Measurements from ENCODE around the gene ANAPC5.
"Not testable (repeated sequence)": the region's sequence is repeated elsewhere in the genome, so short reads cannot be mapped to it uniquely, and the experiment has no call there.

Gene ANAPC5

GRCh38 chr12:121351820-121352681 is at the start of gene ANAPC5:
TSS of gene ANAPC5 (minus strand) at chr12:121352411. CDS start at chr12:121352340, 71 bp downstream.
- DNase-seq, result peak; percentile 98

- DNase-seq, result peak; percentile 9
Measured at GRCh38 chr12:121400332-121401139, 48.3 kb upstream of the ANAPC5 start.

- peak; percentile 97 for DNase-seq
Measured at GRCh38 chr12:121399391-121400331, 47.5 kb upstream of the ANAPC5 start, which contains the start of gene RNF34. TSS of gene RNF34 (plus strand) at chr12:121400118. CDS start at chr12:121400213, 95 bp downstream.

- no peak for DNase-seq
Measured at GRCh38 chr12:121398355-121398754, 46.1 kb upstream of the ANAPC5 start.

- no peak for DNase-seq
Measured at GRCh38 chr12:121397521-121397920, 45.3 kb upstream of the ANAPC5 start.

GRCh38 chr12:121392325-121392716 is 40.1 kb upstream of the ANAPC5 start:
- no peak for DNase-seq

- DNase-seq, result no peak
Measured at GRCh38 chr12:121391619-121392324, 39.6 kb upstream of the ANAPC5 start.

GRCh38 chr12:121390856-121391255 is 38.6 kb upstream of the ANAPC5 start:
- DNase-seq, result no peak

- no peak for DNase-seq
Measured at GRCh38 chr12:121388421-121388981, 36.3 kb upstream of the ANAPC5 start.

- not testable (repeated sequence) for DNase-seq
Measured at GRCh38 chr12:121384891-121385290, 32.7 kb upstream of the ANAPC5 start.

GRCh38 chr12:121383601-121384021 is 31.4 kb upstream of the ANAPC5 start:
- DNase-seq, result no peak

GRCh38 chr12:121379945-121380344 is 27.7 kb upstream of the ANAPC5 start:
- no peak for DNase-seq

- no peak for DNase-seq
Measured at GRCh38 chr12:121378736-121379135, 26.5 kb upstream of the ANAPC5 start.

- DNase-seq, result no peak
Measured at GRCh38 chr12:121376754-121377697, 24.8 kb upstream of the ANAPC5 start.

- not testable (repeated sequence) for DNase-seq
Measured at GRCh38 chr12:121374945-121375584, 22.9 kb upstream of the ANAPC5 start.

- DNase-seq, result not testable (repeated sequence)
Measured at GRCh38 chr12:121374336-121374735, 22.1 kb upstream of the ANAPC5 start.

- no peak for DNase-seq
Measured at GRCh38 chr12:121373755-121374154, 21.5 kb upstream of the ANAPC5 start.

GRCh38 chr12:121371404-121371803 is 19.2 kb upstream of the ANAPC5 start:
- DNase-seq, result no peak

GRCh38 chr12:121366063-121366459 is 13.8 kb upstream of the ANAPC5 start:
- no peak for DNase-seq
